GM12892 (cell line): Measurements from ENCODE around the gene RP9.

Experiments used
- DNase-seq: peaks from one replicate; pipeline ENCODE4 v3.0.0; 2011; ENCODE audit not compliant: insufficient read length
- FAIRE-seq: peaks from 2 replicates; lab custom pipeline; 2011; peaks lifted over from hg19 to GRCh38; lab: Jason Lieb, UNC
- POLR2A ChIP-seq: IDR thresholded peaks from 2 replicates; pipeline ENCODE4 v1.6.1; 2011; ENCODE audit warnings: low read depth, low read length, control low read depth
- POLR2AphosphoS5 ChIP-seq: IDR thresholded peaks from 2 replicates; pipeline ENCODE4 v1.6.1; 2011; ENCODE audit warnings: low read depth, low read length, control low read depth
- TAF1 ChIP-seq: IDR thresholded peaks from 2 replicates; pipeline ENCODE4 v1.6.1; 2011; ENCODE audit warnings: low read depth, mild to moderate bottlenecking, control low read depth, low read length, borderline replicate concordance

The RP9 gene

GRCh38 chr7:33128990-33129805 lies 20.0 kb upstream of the RP9 start, which contains the start of gene BBS9:
Gene BBS9, plus strand, starts transcription at chr7:33129564. Its CDS starts 16,689 bp downstream, at chr7:33146253.
- FAIRE-seq (peak; percentile 98), DNase-seq (peak; percentile 71)
- peak; percentile 23; the same call in 1 of the 2 replicates for TF ChIP-seq POLR2A
- TF ChIP-seq POLR2AphosphoS5 = no peak

GRCh38 chr7:33128631-33128989 lies 19.4 kb upstream of the RP9 start:
- TF ChIP-seq TAF1 (no peak), POLR2AphosphoS5 (no peak), POLR2A (no peak)
- no peak for FAIRE-seq
- no peak for DNase-seq

DNA sequence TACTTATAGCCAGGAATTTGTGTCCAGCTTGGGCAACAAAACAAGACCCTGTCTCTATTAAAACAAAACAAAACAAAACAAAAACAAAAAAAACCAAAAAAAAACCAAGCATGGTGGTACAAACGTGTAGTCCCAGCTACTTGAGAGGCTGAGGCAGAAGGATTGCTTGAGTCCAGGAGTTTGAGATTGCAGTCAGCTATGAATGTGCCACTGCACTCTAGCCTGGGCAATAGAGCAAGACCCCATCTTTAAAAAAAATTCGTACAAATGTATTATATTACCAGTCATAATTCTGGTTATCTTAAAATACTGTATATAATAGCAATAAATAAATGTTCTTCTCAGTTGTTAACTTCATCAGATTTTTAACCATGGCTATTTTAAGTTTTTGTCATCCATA lies 17.9 kb upstream of the RP9 start:
- TF ChIP-seq POLR2A = no peak
- DNase-seq (no peak), FAIRE-seq (no peak)

DNA sequence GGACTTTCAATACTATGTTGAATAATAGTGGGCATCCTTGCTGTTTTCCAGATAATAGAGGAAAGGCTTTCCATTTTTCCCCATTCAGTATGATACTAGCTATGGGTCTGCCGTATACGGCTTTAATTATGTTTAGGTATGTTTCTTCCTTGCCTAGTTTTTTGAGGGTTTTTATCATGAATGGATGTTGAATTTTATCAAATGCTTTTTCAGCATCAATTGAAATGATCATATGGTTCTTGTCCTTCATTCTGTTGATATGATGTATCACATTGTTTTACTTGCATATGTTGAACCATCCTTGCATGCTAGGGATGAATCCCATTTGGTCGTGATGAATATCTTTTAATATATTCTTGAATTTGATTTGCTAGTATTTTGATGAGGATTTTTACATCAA lies 9.2 kb upstream of the RP9 start:
- TF ChIP-seq POLR2AphosphoS5 = no peak
- TF ChIP-seq POLR2A = no peak
- no peak for TF ChIP-seq TAF1
- no peak for DNase-seq
- no peak for FAIRE-seq

GRCh38 chr7:33114976-33115375 lies 5.8 kb upstream of the RP9 start:
- TF ChIP-seq POLR2A = no peak
- no peak for TF ChIP-seq TAF1
- FAIRE-seq = no peak
- DNase-seq = no peak

DNA sequence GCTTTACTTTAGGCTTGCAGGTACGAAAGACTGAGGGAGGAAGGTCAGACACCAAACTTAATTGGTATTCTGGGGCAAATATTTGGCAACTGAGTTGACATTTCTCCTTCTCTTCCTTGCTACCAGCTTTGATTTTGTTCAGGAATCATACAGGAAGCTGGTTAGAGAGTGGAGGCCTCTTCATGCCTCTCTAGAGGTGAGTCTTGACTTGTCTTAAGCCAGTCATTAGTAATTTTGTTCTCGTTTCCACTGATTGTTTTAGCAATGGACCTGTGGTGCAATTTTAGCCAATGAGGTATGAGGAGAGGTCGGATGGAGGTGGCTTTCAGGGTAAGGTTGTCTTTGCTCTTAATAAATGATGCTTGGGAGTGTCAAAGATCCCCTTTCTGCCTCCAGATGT lies 2.4 kb upstream of the RP9 start:
- DNase-seq (no peak), FAIRE-seq (no peak)
- TF ChIP-seq POLR2A = no peak
- no peak for TF ChIP-seq POLR2AphosphoS5
- no peak for TF ChIP-seq TAF1

DNA sequence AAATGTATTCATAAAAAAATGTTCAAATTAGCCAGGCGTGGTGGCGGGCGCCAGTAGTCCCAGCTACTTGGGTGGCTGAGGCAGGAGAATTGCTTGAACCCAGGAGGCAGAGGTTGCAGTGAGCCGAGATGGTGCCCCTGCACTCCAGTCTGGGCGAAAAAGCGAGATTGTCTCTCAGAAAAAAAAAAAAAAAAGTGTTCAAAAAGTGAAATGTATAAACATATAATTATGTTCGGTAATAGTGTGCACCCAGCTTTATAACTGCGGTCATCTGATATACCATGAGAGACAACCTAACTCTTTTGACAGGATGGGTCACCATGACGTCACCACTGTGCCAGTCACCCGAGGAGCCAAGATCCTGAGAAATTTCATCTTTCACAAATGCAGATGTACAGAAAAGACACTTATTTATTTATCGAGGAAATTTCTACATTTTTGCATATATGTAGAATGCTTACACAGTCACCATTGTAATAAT lies 594 bp upstream of the RP9 start:
- DNase-seq (no peak), FAIRE-seq (no peak)
- TF ChIP-seq POLR2AphosphoS5 = no peak
- no peak for TF ChIP-seq POLR2A
- TF ChIP-seq TAF1 = no peak

GRCh38 chr7:33108554-33109004 lies 625 bp downstream of the RP9 start:
- FAIRE-seq (peak; percentile 30), DNase-seq (no peak)
- TF ChIP-seq POLR2AphosphoS5 (no peak), TAF1 (no peak), POLR2A (no peak)

- TF ChIP-seq POLR2A = no peak
- FAIRE-seq = no peak
- DNase-seq = no peak
Observed at GRCh38 chr7:33107136-33108066, 1.8 kb downstream of the RP9 start.

GRCh38 chr7:33101906-33102305 lies 7.3 kb downstream of the RP9 start:
- DNase-seq (no peak), FAIRE-seq (no peak)
- no peak for TF ChIP-seq TAF1
- TF ChIP-seq POLR2AphosphoS5 = no peak
- no peak for TF ChIP-seq POLR2A

GRCh38 chr7:33100770-33101169 lies 8.4 kb downstream of the RP9 start:
- no peak for DNase-seq
- TF ChIP-seq TAF1 (no peak), POLR2A (no peak), POLR2AphosphoS5 (no peak)
- no peak for FAIRE-seq
